Common myeloid progenitor, CD34-positive (primary cell): ENCODE measurements around the gene PGLYRP3.
A peak's percentile ranks its signal among the peaks of the same experiment; 100 is the strongest.
"Not testable (repeated sequence)": the region's sequence is repeated elsewhere in the genome, so short reads cannot be mapped to it uniquely, and the experiment has no call there.

ENCODE experiments used
- CTCF ChIA-PET: fragments of 350-600 bp; sonication (Branson Sonifier 250); formaldehyde crosslinking; loops from one replicate; lab custom pipeline; 2021; ENCODE audit warnings: antibody characterized with exemption; lab: Charles Lee
- POLR2A ChIA-PET: fragments of 350-600 bp; sonication (Branson Sonifier 250); formaldehyde crosslinking; loops from one replicate; lab custom pipeline; 2021; ENCODE audit warnings: antibody characterized with exemption; lab: Charles Lee
- DNase-seq, 3 donors: peaks; one replicate each; pipeline versions ENCODE4 v3.0.0 to v3.0.0-alpha.2; 2013
- H3K27ac ChIP-seq, 2 experiments: 1 replicate in 1 of 2; 2 replicates in 1 of 2; pipeline ENCODE4 v1.7.0; 2013; ENCODE audit warnings: inconsistent platforms in 2 of 2, low read length in 2 of 2, mild to moderate bottlenecking in 2 of 2, low read depth in 1 of 2, moderate library complexity in 1 of 2; ENCODE audit not compliant: severe bottlenecking in 2 of 2, insufficient read depth in 1 of 2, poor library complexity in 1 of 2
- H3K27me3 ChIP-seq, 5 experiments: replicated peaks in 2 of 5; 1 replicate in 3 of 5; 2 replicates in 2 of 5; pipeline versions ENCODE4 v1.6.1 to v1.7.0; 2013; ENCODE audit warnings: low read length in 4 of 5, mild to moderate bottlenecking in 2 of 5, moderate library complexity in 2 of 5, inconsistent platforms in 1 of 5; ENCODE audit not compliant: insufficient read depth in 5 of 5, control insufficient read depth in 4 of 5
- H3K36me3 ChIP-seq, 4 experiments: 1 replicate in 2 of 4; 2 replicates in 2 of 4; pipeline versions ENCODE4 v1.6.1 to v1.7.0; 2013; ENCODE audit warnings: low read length in 3 of 4, control low read depth in 1 of 4, mild to moderate bottlenecking in 1 of 4; ENCODE audit not compliant: control insufficient read depth in 4 of 4, insufficient read depth in 4 of 4
- H3K4me1 ChIP-seq, 4 experiments: 1 replicate in 3 of 4; 2 replicates in 1 of 4; pipeline versions ENCODE4 v1.6.1 to v1.7.1; 2013; ENCODE audit warnings: low read length in 3 of 4, mild to moderate bottlenecking in 3 of 4, control low read depth in 1 of 4, inconsistent platforms in 1 of 4, moderate library complexity in 1 of 4; ENCODE audit not compliant: control insufficient read depth in 4 of 4, insufficient read depth in 4 of 4; ENCODE audit errors: control extremely low read depth in 1 of 4
- H3K4me3 ChIP-seq, 7 experiments: 1 replicate in 4 of 7; 2 replicates in 3 of 7; pipeline versions ENCODE4 v1.5.1 to v1.7.0; 2013; ENCODE audit warnings: mild to moderate bottlenecking in 7 of 7, low read length in 6 of 7, moderate library complexity in 6 of 7, inconsistent platforms in 2 of 7, low read depth in 2 of 7, control low read depth in 1 of 7; ENCODE audit not compliant: insufficient read depth in 4 of 7, control insufficient read depth in 1 of 7; ENCODE audit errors: extremely low read depth in 1 of 7
- H3K9me3 ChIP-seq, 5 experiments: 1 replicate in 4 of 5; 2 replicates in 1 of 5; pipeline versions ENCODE4 v1.6.1 to v1.7.1; 2013; ENCODE audit warnings: low read length in 4 of 5, mild to moderate bottlenecking in 2 of 5, inconsistent platforms in 1 of 5, low read depth in 1 of 5, moderate library complexity in 1 of 5; ENCODE audit not compliant: control insufficient read depth in 4 of 5, insufficient read depth in 2 of 5; ENCODE audit errors: control extremely low read depth in 1 of 5
- WGBS: methylation state at CpG from one replicate; pipeline ENCODE4 v1.1.5; 2013; ENCODE audit not compliant: insufficient coverage; 5-methylcytosine and 5-hydroxymethylcytosine counted together

The PGLYRP3 gene

DNA sequence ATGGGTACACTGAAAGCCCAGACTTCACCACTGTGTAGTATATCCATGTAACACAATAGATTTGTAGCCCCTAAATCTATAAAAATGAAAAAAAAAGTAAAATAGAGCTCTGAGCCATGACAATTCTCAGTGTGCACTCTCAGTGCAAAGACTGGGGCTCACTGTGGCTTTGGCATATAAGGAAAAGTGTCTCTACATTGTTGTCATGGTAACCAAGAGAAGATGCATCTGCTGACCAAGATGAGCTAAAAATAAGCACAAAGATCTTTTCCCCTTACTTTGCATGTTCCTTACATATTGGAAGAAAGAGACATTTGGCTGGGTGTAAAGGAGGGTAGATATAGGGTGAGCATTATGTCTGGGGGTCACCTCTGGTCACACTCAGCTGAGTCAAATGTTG, 23.9 kb upstream of the PGLYRP3 start:
- Histone ChIP-seq H3K4me1 (peaks cover 2 to 15% (median 10%) of the 10 kb centered on the region in 4 experiments), H3K36me3 (no peaks in the 10 kb centered on the region), H3K27ac (no peak overlapping the region), H3K4me3 (no peak overlapping the region), H3K27me3 (no peaks in the 10 kb centered on the region), H3K9me3 (peaks cover 0 to 4% (median 0%) of the 10 kb centered on the region in 5 experiments)
- POLR2A ChIA-PET, result no interaction called here
- CTCF ChIA-PET, result interaction anchor here (1.9 to 3.4 kb wide), 2 partner anchors 12 to 15 kb away, joined by 5 to 9 read pairs; partner anchors contain the start of gene PGLYRP4
- no peak for DNase-seq

DNA sequence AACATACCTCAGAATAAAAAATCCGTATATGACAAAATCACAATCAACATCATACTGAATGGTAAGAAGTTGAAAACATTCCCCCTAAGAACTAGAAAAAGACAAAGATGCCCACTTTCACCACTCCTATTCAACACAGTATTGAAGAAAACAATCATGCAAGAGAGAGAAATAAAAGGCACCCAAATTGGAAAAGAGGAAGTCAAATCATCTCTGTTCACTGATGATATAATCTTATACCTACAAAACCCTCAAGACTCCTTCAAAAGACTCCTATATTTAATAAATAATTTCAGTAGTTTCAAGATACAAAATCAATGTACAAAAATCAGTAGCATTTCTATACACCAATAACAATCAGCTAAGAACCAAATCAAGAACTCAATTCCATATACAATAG, 21.1 kb upstream of the PGLYRP3 start:
- no CpG with 5 or more reads among the region's 1 CpG for WGBS

DNA sequence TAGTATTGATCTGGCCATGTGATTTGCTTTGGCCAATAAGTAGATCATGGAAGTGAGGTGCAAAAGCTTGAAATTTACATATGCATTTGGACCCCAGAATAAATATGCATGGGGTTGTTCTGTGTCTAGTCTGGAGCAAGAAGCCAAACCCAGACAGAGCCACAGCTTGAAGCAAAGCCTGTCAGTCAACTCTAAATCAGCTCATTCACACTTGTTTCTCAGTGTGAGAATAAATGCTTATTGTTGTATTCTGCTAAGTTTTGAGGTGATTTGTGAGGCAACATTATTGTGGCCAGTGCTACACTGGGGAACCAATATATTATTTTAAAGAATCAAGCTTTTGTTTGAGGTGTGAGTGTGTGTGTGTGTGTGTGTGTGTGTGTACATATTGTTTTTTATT, 12.2 kb upstream of the PGLYRP3 start:
- ChIA-PET CTCF (no interaction called here), POLR2A (no interaction called here)
- Histone ChIP-seq H3K27ac (no peak overlapping the region), H3K9me3 (peaks cover 4 to 44% (median 8%) of the 10 kb centered on the region in 5 experiments), H3K4me1 (no peaks in the 10 kb centered on the region), H3K36me3 (no peaks in the 10 kb centered on the region), H3K4me3 (no peak overlapping the region), H3K27me3 (no peaks in the 10 kb centered on the region)
- DNase-seq, result no peak

More for the DNA sequence above, 21.1 kb upstream of the PGLYRP3 start:
- ChIA-PET CTCF (no interaction called here), POLR2A (no interaction called here)
- peaks cover 0 to 28% (median 11%) of the 10 kb centered on the region in 5 experiments for H3K9me3 ChIP-seq
- no peaks in the 10 kb centered on the region for H3K27me3 ChIP-seq
- DNase-seq, result peak in 1 of 3 donors; percentile 25
- no peaks in the 10 kb centered on the region for H3K4me1 ChIP-seq
- H3K4me3 ChIP-seq, result no peak overlapping the region
- H3K36me3 ChIP-seq, result no peaks in the 10 kb centered on the region
- H3K27ac ChIP-seq, result no peak overlapping the region

DNA sequence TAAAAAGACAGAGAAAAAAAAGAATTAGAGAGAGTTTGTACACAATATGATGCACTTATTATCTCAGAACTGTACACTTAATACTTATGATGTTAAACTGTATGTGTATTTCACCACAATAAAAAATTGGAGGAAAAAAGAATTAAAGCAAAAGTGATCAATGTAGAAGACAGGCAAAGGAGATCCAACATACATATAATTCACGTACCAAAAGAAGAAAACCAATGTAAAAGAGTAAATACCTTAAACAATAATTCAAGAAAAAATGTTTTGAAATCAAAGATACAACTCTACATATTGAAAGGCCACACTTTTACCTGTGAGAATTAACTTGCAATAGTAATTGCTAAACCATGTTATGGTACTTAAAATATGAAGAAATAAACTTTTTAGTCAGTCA, 9.8 kb upstream of the PGLYRP3 start:
- H3K27me3 ChIP-seq, result no peaks in the 10 kb centered on the region
- POLR2A ChIA-PET, result no interaction called here
- WGBS, result no CpG with 5 or more reads among the region's 1 CpG

DNA sequence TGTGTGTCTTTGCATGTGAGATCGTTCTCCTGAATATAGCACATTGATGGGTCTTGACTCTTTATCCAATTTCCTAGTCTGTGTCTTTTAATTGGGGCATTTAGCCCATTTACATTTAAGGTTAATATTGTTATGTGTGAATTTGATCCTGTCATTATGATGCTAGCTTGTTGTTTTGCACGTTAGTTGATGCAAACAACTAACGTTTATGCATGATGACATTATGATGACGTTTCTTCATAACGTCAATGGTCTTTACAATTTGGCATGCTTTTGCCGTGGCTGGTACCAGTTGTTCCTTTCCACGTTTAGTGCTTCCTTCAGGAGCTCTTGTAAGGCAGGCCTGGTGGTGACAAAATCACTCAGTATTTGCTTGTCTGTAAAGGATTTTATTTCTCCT, 5.4 kb upstream of the PGLYRP3 start:
- WGBS, result 92% methylated on average over 6 of the region's 7 CpGs
- H3K4me3 ChIP-seq, H3K27me3 ChIP-seq, H3K27ac ChIP-seq, DNase-seq, POLR2A ChIA-PET, H3K36me3 ChIP-seq, H3K4me1 ChIP-seq: not testable (repeated sequence)
- peaks cover 0 to 18% (median 3%) of the 10 kb centered on the region in 5 experiments for H3K9me3 ChIP-seq
- CTCF ChIA-PET, result interaction anchor here (1.6 kb wide), 1 partner anchor 148 kb away, joined by 3 read pairs; no protein-coding TSS in a partner anchor

More for the DNA sequence above, 9.8 kb upstream of the PGLYRP3 start:
- Histone ChIP-seq H3K36me3 (no peaks in the 10 kb centered on the region), H3K4me1 (no peaks in the 10 kb centered on the region), H3K27ac (no peak overlapping the region), H3K4me3 (no peak overlapping the region), H3K9me3 (peaks cover 3 to 28% (median 4%) of the 10 kb centered on the region in 5 experiments)
- DNase-seq, result no peak
- CTCF ChIA-PET, result no interaction called here

DNA sequence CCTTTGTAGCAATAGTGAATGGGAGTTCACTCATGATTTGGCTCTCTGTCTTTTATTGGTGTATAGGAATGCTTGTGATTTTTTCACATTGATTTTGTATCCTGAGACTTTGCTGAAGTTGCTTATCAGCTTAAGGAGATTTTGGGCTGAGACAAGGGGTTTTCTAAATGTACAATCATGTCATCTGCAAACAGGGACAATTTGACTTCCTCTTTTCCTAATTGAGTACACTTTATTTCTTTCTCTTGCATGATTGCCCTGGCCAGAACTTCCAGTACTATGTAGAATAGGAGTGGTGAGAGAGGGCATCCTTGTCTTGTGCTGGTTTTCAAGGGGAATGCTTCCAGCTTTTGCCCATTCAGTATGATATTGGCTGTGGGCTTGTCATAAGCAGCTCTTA, 3.3 kb upstream of the PGLYRP3 start:
- H3K9me3 ChIP-seq, H3K27ac ChIP-seq, CTCF ChIA-PET, DNase-seq, POLR2A ChIA-PET, H3K27me3 ChIP-seq, H3K4me3 ChIP-seq, H3K4me1 ChIP-seq, H3K36me3 ChIP-seq: not testable (repeated sequence)

DNA sequence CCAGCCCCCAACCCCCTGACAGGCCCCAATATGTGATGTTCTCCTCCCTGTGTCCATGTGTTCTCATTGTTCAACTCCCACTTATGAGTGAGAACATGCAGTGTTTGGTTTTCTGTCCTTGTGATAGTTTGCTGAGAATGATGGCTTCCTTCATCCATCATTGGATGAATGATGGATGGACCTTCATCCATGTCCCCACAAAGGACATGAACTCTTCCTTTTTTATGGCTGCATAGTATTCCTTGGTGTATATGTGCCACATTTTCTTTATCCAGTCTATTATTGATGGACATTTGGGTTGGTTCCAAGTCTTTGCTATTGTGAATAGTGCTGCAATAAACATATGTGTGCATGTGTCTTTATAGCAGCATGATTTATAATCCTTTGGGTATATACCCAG, 1.6 kb upstream of the PGLYRP3 start:
- H3K4me3 ChIP-seq, H3K27me3 ChIP-seq, H3K27ac ChIP-seq, H3K4me1 ChIP-seq, H3K9me3 ChIP-seq, DNase-seq, H3K36me3 ChIP-seq, POLR2A ChIA-PET: not testable (repeated sequence)
- CTCF ChIA-PET, result interaction anchor here (3.0 kb wide), 1 partner anchor 38 kb away, joined by 12 read pairs; no protein-coding TSS in a partner anchor
